Stromal cell of bone marrow (primary cell): ENCODE data around the gene PIWIL4.
"Not testable (repeated sequence)": the region's sequence is repeated elsewhere in the genome, so short reads cannot be mapped to it uniquely, and the experiment has no call there.

ENCODE experiments used
- DNase-seq: peaks from one replicate; pipeline ENCODE4 v3.0.0-alpha.2; 2012; ENCODE audit warnings: low read depth

The PIWIL4 gene

DNA sequence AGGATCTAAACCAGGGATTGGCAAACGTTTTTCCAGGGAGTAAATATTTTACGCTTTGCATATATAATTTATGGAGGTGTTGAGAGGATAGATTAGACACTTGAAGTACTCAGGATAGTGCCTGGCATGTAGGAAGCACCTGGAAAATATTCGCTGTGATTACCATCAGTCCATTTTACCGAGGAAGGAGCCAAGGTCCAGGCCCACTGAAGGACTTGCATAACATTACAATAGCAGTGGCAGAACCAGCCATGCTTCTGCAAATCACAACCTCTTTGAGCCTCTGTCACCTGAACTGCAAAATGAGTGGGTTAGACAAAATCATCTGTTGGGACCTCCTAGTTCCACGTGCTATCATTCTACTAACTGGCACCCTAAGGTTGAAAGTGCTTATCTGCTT lies 18.0 kb upstream of the PIWIL4 start:
- DNase-seq = no peak

DNA sequence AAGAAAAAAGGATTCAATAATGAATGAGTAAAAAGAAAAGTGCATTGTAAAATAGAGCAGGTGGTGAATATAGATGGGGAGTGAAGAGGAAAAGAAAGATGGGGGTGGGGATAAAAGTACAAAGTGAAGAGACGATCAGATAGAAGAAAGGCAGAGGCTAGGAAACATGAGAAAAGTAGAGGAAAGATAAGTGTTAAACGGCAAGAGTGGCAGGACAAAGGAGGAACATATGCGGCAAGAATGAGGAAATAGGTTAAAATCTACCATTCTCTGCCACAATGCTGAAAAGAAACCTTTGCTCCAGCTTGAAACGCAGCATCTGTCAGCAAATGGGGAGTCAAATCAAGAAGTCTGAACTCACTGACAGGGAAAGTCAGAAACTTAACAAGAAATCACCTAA lies 16.7 kb upstream of the PIWIL4 start:
- DNase-seq = no peak

DNA sequence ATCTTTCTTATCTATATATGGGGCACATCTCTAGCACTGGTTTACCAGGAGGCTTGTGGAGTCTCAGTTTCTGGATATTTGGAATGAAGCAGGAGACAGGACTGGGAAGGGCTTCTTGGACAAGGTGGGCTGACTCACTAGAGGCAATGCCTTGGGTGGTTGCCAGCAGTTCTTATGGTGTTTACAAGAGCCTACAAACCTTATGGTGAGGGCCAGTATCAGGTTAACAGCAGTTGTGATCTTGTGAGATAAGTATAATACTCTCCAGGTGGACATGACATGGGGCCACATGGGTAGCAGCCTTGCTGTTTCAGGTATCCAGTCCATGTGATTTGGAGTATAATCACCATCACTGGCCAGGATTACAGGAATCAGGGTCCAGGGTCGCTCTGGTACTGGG lies 13.2 kb upstream of the PIWIL4 start:
- no peak for DNase-seq

DNA sequence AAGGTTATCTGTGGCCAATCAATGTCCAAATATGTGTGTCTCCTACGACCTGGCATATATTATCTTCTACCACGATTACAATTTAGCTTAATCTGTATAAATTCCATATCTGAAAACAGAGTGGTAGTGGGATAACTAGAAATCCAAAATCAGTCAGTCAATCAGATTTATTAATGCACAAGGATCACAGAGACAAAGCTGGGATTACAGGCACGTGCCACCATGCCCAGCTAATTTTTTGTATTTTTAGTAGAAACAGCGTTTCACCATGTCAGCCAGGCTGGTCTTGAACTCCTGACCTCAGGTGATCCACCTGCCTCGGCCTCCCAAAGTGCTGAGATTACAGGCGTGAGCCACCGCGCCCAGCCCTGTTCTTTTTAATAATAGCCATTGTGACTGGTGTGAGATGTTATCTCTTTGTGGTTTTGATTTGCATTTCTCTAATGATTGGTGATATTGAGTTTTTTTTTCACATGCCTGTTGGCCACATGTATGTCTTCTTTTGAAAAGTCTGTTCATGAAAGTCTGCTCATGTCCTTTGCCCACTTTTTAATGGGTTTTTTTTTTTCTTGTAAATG lies 11.3 kb upstream of the PIWIL4 start:
- DNase-seq = not testable (repeated sequence)

DNA sequence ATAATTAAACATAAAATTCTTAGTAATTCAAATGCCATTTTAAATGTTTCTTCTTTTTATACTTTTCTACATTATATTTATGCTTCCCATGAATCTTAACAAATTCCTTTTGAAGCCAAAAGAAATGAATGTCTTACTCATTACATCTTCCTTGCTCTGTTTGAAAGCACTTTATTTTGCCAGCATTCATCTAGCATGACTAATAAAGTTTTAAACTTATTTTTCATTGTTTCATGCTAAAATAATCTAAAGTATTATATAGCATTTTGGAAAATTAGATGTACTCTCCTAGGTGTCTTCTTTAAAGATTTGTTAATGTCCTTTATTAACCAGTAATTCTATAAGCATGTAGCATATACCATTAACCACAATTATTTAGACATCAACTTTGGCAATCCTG lies 9.7 kb upstream of the PIWIL4 start:
- no peak for DNase-seq

DNA sequence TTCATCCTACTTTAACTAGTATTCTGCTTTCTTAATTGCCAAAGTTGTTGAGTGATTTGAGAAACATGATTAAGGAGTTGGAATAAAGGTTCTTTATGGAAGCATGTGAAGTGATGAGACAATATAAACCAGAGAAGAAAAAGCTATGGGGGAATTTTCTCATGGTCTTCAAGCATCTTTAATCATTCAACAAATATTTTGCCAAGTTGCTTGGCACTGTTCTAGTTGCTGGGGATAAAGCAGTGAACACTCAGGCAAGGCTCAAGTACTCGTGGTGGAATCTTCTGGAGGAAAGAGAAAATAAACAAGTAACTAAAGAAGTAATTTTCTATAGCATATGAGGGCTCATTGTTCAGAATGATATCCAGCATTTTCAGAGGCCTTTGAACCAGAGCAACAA lies 9.2 kb upstream of the PIWIL4 start:
- DNase-seq = no peak

DNA sequence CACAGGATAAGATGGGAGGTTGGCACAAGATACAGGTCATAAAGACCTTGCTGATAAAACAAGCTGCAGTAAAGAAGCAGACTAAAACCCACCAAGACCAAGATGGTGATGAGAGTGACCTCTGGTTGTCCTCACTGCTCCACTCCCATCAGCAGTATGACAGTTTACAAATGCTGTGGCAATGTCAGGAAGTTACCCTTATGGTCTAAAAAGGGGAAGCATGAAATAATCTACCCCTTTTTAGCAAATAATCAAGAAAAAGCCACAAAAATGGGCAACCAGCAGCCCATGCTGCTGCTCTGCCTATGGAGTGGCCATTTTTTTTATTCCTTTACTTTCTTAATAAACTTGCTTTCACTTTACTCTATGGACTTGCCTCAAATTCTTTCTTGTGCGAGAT lies 8.7 kb upstream of the PIWIL4 start:
- DNase-seq = no peak

DNA sequence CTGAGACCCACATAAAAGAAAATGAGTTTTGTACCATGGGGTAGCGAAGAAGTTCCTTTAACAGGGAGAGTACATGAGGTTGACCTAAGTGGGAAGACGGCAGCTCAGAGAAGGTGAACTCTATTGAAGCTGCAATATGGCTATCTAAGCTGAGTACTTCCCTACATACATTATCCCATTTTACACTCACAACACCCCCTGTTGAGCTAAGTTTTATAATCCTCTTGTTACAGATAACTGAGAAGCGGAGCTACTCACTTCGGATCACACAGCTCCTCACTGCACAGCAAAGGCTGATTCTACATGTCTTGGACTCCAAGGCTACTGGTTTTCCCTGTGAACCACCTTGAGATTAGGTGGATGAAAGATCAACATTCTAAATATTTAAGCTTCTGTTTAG lies 8.2 kb upstream of the PIWIL4 start:
- no peak for DNase-seq

DNA sequence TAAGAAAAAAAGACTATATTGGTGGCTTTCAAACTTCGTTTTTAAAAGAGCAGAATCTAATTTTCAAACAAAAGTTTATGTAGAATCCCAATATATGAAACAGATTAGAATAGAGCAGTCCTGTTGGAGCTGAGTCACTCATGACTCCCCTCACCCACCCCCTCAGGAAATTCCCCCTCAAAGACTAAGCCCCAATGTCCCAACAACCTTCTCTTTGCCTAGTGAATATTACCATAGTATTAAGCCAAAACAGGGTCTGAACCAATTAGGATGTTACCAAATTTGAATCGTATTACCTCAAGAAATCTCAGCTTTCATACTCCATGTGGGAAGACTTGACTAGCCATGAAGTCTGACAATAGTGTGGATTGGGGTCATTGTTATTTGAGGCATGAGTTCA lies 7.8 kb upstream of the PIWIL4 start:
- no peak for DNase-seq

DNA sequence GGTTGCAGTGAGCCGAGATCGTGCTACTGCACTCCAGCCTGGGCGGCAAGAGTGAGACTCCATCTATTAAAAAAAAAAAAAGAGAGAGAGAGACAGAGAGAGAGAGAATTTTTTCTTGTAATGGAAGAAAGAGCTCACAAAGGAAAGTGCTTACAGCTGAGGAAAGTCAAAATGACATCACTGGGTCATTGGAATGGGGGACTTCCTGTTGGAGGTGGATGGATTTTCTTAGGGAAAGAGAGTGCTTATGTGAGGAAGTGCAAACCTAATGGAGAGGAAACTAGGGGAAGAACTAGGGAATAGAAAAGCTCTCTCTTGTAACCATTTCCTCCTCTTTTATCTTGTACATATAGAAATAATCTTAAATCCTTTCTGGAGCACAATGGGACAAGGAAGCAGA lies 6.3 kb upstream of the PIWIL4 start:
- no peak for DNase-seq

DNA sequence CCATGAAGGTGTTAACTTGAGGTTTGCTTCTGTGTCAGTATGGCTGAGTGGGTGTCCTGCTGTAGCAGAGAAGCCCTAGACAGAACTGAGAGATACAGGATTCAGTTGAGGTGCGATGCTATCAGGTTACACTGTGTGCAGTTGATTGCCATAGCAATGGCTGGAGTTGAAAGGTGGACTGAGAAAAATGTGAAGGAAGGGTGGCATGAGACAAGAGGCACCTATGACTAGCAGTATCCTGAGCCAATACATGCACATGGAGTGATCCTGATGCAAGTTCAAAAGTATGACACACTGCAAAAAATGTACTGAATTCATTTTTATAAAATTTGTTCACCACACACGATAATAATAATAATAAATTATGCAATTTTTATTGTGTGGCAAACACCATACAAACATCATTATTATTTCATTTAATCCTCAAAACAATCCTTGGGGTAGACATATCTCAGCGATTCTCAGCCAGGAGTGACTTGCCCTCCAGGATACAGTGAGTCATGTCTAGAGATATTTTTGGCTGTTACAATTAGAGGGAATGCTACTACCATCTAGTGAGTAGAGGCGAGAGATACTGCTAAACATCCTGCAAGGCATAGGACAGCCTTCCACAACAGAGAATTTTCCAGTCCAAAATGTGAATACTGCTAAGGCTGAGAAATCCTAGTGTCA lies 3.9 kb upstream of the PIWIL4 start:
- DNase-seq = peak; percentile 63

DNA sequence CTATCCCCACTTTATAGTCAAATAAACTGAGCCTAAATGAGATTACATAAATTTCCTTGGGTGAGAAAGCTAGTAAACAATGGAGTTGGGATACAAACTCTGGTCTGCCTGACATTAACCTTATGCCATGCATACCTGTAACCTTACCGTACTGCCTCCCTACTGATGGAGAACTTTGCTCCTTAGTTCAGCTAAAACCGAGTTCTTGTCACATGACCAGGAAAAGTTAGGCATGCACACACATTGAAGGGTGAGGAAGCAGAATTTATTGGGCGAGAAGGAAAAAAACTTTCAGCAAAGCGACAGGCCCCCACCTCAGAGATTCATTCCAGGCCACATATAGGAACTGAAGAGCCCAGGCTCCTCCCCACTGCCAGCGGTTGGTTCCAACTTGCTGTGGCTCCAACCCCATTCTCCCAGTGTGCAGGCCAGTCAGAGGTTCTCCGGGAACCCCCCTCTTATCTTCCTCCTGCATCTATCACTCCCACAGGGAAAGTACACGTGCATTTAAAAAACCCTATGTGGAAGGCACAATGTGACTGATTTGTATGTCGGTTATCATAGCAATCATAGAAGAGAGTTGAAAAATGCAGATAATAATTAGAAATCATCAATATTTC lies 3.2 kb upstream of the PIWIL4 start:
- no peak for DNase-seq

DNA sequence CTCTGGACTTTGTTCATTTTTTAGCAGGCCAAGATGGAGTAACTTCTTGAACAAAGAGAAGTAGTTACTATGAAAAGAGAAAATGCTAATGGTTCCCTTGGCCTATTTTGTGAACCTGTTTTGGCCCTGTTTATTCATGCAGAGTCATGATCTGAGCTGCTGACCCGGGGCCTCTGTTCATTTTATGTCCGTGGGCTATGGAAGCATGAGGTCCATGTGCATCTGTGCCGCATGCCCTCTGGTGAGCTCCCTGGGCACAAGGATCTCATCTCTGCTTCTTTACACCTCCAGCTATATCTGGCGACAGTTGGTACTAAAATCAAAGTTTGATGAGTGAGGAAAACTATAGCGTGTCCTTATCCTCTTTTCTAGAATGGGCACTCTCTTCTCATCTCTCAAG lies 1.0 kb downstream of the PIWIL4 start:
- DNase-seq = no peak

DNA sequence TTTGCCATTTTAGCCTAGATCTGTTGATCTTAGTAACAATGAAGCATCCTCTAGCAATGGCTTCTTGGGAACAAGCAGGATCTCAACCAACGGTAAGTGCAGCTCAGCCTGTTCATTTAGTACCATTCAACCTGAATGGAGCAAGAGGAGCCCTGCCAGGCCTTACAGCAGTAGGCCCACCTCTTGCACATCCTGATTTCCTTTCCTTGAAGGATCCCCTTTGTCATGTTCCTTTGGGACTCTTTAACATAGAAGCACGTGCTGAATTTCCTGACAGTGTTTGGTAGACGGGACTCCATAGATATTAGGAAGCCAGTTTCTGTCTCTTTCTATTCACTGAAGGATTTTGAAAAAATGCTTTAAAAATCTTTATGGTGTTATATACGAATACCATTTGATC lies 1.5 kb downstream of the PIWIL4 start:
- no peak for DNase-seq

DNA sequence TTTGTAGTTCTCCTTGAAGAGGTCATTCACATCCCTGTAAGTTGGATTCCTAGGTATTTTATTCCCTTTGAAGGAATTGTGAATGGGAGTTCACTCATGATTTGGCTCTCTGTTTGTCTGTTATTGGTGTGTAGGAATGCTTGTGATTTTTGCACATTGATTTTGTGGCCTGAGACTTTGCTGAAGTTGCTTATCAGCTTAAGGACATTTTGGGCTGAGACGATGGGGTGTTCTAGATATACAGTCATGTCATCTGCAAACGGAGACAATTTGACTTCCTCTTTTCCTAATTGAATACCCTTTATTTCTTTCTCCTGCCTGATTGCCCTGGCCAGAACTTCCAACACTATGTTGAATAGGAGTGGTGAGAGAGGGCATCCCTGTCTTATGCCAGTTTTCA lies 5.8 kb downstream of the PIWIL4 start:
- not testable (repeated sequence) for DNase-seq

DNA sequence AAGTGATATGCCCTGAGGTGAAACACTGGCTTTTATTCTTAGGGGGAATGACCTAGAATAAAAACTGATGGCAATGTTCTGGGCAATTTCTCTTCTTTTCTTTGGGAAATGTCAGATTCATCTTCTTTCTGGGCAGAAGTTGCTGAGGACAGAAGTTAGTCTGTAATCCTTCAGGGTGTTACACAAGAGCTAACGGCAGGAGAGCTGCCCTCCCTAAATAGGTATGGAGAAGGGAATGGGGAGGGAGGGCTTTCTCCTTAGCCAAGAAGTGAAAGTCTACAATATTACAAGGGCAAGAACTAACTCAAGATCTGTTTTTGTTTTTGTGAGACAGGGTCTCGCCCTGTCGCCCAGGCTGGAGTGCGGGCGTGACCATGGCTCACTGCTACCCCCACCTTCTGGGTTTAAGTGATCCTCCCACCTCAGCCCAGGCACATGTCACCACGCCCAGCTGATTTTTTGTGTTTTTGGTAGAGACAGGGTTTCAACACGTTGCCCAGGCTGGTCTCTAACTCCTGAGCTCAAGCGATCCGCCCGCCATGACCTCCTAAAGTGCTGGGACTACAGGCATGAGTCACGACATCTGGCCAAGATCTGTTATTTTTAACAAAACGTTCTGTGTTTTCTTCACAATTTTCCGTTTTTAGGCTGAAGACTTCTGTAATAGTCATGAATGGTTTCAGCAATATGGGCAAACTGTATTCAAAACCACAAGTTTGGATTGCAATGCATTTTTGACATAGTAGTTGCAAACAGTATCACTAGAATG lies 7.2 kb downstream of the PIWIL4 start:
- DNase-seq = peak; percentile 73

DNA sequence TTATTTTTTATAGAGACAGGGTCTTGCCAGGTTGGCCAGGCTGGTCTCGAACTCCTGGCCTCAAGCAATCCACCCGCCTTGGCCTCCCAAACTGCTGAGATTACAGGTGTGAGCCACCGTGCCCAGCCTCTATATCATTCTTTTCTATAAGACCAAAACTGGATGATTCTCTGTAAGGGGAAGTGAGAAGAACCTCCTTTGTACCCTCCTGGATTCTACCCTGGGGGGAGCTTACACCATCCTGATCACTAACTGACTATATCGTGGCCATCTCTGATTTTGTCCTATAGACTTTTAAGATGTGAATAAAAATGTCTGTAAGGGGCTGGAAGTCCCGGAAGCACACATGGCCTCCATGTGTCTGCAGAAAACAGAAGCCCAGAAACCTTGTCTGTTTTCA lies 9.1 kb downstream of the PIWIL4 start:
- DNase-seq = no peak

DNA sequence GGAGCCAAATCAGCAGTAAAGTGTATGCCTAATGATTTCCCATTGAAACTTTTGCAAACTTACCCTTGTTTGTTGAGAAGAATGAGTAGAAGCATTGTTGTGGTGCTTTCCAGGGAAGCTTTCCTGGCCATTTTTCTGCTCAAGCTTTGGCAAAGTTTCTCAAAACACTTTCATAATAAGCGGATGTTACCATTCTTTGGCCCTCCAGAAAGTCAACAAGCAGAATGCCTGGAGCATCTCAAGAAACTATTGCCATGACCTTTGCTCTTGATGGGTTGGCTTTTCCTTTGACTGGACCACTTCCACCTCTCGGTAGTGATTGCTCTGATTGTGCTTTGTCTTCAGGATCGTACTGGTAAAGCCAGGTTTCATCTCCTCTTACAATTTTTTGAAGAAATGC lies 10.7 kb downstream of the PIWIL4 start:
- DNase-seq = no peak

DNA sequence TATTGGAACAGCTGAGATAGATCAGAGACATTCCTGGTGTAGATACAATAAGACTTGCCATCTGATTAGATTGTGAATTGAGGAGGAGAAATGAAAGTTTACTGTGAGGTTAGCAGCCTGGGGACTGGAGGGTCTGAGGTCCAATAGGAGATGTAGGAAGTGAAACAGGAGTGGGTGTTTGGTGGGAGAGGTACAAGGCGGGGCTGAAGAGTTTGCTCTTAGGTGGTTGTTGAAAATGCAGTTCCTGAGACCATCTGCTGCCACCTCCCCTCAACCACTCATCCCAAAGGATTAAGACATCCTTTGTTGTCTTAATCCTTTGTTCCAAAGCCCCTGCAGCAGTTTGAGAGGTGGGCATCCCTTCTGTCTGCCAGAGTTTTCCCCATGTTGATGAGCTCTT lies 14.8 kb downstream of the PIWIL4 start:
- no peak for DNase-seq

DNA sequence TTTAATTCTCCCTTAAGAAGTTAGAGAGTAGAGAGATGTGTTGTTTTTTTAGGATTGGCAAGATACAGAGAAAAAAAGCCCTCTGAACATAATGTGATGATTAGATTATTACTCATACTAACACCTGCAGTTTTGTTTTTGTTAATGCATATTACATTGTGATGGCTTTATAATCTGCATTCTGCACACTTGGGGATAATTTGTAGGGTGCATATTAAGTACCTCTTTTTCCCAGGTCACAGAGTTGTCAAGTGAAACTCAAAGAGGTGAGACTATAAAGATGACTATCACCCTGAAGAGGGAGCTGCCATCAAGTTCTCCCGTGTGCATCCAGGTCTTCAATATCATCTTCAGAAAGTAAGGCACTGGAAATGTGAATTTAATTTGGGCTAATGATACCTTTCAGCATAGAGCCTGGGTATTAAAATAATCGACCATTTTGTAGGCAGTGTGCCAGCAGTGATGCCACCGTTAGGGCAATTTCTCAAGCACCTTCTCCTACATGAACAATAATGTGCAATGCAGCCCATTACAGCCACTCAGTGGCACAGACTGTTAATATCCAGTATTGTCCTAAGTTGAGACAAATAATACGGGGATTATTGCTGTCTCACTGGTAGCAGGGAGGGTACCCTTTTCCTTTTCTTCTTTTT lies 16.2 kb downstream of the PIWIL4 start:
- no peak for DNase-seq

DNA sequence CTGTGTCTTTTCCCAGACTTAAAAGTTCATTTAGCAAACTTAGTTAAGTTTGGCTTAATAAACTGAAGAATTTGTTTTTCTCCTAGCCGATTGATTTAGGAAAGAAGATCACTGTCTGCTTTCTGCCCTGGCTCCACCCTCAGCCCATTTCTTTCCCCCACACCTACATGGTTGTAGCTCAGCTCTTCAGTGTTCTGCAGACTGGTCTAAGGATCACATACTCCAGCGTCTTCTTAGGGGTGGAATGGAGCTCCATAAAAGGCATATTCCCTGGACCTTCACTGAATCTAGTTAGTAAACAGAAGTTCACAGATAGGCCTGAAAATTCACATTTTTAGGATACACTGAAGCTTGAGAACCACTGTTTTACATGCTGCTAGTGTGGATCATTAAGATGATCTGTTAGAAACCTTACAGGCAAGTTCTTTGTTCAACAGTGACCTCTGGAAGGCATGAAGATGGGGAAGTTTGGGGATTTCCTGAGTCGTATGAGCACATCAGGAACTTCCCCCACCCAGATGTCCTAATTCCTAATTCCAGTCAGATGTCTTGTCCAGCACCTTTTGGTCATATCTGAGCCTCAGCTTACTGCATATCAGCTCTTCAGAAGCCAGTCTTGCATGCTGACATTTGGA lies 16.8 kb downstream of the PIWIL4 start:
- no peak for DNase-seq

DNA sequence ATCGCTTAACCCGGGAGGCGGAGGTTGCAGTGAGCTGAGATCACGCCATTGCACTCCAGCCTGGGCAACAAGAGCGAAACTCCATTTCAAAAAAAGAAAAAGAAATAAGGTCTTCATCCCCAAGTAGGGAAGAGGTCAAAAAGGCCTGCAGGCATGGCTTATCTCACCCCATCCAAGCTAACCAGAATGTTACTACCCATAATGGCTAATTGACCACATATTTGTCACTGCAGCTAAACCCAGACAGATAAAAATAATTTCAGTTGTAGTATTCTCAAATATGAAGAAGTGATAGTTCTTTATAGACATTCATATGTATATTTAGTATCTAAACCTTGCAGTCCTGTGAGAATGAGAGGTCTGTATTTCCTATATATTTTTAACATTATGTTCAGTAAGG lies 17.8 kb downstream of the PIWIL4 start:
- DNase-seq = no peak
